G401 (cell line): ENCODE results near the gene RNF130. TPM values are rescaled to one million over a fixed set of nuclear protein-coding genes. Genes with fewer than 3 reads are reported as not detected.
"Not testable (repeated sequence)": the region's sequence is repeated elsewhere in the genome, so short reads cannot be mapped to it uniquely, and the experiment has no call there.

ENCODE experiments used
- DNase-seq: peaks from one replicate; pipeline ENCODE4 v3.0.0-alpha.2; 2015; ENCODE audit warnings: low spot score
- in situ Hi-C: cut with HindIII; loops from 2 replicates; pipeline ENCODE4 v1.10.0; 2016; ENCODE audit warnings: low sequenced_read_pairs, mixed read lengths
- total RNA-seq: library from RNA; depleted of rRNA; stranded (reverse); fragments of >200 nt; shearing (Covaris generic); gene quantifications from 2 replicates; pipeline ENCODE4 v1.2.3, GENCODE V29; 2014

RNF130 gene
- total RNA-seq, 1 experiment from 2014 or later: 54.9 TPM

DNA sequence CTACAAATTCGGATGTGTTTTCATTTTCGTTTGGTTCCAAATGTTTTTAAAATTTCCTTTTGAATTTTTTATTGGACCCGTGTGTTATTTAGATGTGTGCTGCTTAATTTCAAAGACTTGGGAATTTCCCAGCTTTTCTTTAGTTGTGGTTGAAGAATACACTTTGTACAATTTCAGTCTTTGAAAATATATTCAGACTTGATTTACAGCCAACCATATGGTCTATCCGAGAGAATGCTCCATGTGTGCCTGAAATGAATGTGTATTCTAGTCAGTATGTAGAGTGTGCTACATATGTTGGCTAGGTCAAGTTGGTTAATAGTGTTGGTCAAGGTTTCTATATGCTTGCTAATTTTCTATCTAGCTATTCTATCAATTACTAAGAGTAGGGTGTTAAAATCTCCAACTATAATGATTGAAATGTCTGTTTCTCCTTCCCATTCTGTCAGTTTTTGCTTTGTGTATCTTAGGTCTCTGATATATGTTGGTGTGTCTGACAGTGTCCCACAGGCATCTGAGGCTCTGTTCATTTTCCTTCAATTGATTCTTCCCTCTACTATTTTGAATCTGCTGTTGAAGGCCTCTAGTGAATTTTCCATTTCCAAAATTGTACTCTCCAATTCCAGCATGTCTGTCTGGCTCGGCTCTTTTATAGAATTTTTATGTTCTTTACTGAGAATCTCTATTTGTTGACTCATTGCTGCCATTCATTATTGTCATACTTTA is 36.2 kb downstream of the RNF130 start:
- in situ Hi-C loops: no loop called here
- DNase-seq: no peak

DNA sequence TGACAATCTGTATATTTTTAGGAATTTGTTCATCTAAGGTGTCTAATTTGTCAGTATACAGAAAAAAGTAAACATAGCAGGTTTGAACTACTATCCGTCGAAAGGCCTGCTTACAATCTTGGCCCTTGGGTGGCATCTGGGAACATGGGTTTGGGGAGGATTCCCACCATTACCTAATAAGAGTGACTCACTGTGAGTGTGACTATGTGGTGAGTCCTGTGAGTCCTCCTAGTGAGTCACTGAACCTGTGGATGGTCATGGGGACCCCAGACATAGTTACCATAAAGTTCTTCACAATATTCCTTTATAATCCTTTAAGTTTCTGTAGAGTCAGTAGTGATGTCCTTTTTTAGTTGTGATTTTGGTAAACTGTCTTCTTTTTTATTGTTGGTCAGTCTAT is 37.0 kb downstream of the RNF130 start:
- in situ Hi-C loops: no loop called here
- DNase-seq: no peak

DNA sequence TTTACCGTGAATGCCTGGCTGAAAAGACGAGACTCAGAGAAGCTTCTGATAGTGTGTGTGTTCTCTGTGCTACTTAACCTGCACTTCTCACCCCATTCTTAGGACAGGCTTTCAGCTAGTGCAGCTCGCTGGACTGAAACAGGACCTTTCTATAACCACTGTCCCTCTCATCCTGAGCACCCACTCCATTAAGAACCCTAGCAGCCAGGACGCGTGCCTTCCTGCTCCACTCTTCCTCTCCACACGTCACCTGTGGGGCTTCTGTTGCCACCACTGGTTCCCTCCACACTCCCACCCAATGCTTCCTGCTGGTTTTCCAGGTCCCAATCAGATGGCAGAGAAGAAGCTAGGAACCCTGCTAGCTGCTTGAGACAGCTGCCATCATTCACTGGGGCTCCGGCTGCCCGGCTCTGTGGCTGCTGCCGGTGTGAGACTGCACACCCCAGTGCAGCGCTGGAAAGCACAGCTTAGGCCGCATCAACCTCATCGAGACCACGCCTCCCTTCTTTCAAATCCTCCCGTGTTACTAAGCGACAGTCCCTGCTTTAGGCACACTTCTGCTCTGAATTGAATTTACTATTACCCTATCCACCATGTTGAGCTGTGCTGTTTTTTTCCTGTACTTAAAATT is 44.0 kb downstream of the RNF130 start:
- DNase-seq: peak; percentile 61
- in situ Hi-C loops: no loop called here

DNA sequence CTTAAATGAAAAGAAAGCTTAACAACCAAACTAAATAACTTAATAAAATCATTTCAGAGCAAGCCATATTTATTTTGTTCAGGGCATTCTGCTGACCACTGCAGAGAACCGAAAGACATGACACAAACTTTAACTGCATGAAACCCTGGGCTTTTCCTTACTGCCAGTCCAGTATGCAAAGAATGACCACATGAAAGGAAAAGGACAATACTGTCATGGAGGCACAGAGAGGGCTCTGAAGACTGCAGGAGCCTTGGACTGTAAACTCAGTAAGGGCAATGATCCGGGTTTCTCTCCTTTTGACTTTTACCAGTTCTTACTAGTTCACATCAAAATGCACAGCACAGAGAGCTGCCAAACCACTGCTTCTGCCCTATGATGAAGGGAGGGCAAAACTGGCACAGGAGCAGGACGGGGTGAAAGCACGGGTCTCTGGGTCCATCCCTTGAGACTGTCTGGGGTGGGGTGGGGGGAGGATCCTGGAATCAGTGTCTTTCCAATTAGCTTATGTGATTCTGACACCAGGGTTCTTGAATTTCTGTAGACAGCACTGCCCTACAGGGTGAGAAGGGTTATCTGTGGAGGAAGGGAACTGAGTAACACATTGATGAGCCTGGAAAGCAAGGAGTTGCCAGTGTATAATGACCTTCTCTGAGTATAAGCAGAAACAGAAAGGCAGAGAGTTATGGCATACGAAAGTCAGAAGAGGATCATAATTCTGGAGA is 44.7 kb downstream of the RNF130 start:
- no peak for DNase-seq
- in situ Hi-C loops: no loop called here

DNA sequence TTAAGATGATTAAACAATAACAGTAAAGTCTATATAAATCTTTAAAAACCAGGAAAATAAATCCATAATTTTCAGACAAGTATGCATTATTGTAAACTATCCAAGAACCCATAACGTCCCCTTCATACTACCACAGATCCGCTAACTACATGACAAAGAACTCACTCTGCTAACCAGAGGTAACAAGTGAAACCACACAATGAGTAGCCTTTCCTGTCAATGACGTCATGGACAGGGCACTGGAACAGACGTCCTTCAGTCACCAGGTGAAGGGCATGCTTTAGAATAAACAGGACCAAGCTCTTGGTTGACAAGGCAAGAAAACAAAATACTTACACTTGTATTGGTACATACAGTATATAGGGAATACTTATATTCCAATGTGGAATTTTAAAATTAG is 45.2 kb downstream of the RNF130 start:
- in situ Hi-C loops: no loop called here
- DNase-seq: peak; percentile 63

DNA sequence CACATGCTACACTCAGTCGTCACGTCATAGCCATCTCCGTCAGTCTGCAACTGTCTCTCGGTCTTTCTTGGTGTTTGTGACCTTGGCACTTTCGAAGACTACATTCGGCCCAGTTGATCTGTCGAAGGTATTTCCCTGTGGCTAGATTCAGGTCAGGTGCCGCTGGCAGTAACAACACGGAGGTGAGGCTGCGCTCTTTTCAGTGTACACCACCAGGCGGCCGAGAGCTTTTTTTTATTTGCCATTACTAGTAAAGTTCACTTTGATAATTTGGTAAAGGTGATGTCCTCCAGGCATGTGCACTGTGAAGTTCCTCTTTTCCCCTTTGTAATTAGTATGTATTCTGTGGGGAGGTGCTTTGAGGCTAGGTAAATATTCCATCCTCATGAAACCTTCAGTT is 49.7 kb downstream of the RNF130 start:
- DNase-seq: no peak
- in situ Hi-C loops: no loop called here

DNA sequence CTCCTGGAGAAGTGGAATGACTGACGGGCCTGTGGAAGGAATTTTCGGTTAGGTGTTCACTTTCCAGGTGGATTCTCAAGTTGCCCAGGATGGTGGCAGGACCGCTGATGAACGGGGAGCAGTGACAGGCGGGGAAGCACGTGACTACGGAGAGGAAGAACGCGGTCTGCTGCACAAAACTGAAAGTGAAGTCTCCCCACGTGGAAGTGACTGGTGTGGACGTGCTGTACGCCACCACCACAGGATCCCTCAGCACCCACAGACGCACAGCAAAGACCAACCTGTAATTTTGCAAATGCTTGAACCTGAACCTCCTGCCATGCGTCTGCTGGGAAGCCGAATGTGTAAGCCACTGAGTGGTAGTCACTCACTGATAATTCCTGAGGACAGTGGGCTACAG is 51.4 kb downstream of the RNF130 start:
- in situ Hi-C loops: no loop called here
- DNase-seq: no peak

DNA sequence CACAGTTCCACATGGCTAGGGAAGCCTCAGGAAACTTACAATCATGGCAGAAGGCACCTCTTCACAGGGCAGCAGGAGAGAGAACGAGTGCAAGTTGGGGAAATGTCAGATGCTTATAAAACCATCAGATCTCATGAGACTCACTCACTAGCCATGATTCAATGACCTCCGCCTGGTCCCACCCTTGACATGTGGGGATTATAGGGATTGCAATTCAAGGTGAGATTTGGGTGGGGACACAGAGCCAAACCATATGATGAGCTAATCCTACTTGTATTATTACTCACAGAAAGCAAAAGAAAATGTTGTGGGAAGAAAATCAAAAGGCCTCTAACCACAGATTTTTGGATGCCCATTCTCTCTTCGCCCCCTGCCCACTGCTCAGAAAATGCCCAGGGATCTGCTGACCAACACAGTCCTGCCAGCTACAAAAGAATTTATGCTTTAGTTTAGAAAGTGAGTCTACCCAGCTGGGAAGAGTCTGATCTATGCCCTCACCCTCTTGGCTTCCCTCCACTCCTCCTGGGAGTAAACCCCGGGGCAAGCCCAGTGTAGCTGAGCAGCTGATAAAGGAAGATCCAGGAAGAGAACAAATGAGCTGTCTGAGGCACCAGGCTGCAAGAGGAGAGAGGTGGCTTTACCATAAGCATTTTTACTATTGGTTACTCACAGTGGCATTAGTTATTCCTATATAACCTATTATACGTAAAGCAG is 53.1 kb downstream of the RNF130 start:
- DNase-seq: no peak
- in situ Hi-C loops: no loop called here

DNA sequence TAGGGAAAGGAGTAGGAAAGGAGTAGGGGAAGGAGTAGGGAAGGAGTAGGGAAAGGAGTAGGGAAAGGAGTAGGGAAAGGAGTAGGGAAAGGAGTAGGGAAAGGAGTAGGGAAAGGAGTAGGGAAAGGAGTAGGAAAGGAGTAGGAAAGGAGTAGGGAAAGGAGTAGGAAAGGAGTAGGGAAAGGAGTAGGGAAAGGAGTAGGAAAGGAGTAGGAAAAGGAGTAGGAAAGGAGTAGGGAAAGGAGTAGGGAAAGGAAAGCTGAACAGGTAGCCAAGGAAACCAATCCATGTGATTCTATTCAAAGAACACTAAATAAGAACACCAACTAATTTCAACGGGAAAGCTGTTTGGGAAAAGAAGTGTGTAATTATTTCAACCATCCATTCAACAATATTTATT is 56.0 kb downstream of the RNF130 start:
- DNase-seq, in situ Hi-C loops: not testable (repeated sequence)

DNA sequence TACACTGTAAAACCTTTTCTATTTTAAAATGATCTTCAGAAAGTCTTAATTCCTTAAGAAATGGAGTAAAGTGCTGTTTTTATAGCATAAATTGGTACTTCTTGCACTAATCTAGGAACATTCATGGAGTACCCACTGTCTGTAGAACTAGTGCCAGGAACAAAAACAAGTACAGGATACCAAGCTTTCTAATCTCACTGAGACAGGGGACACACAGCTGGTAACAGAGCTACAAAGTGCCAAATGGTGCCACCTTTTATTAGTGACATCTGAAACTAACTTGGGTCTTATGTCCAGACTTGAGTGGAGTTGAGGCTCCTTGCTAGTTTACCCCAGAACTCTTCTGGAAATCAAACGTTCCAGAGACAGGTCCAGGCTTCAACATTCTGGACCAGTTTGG is 57.9 kb downstream of the RNF130 start:
- in situ Hi-C loops: no loop called here

DNA sequence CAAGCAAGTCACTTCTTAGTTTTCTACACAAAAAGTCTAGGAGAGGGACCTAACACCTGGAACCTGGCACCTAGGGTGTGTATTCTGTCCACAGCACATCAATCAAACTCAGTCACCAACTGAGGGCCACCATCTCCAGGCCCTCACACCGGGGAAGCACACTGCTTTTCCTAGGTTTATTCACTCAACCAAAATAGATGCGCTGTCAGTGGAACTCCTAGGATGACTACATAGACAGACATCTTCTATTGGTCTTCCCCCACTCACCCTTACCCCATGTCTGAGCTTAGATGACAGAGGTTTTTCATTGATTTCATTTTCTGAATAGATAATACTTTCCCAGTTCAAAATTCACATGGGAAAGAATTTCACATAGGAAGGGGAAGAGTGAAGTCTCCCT is 59.2 kb downstream of the RNF130 start:
- in situ Hi-C loops: no loop called here
- no peak for DNase-seq

More for the DNA sequence above, 57.9 kb downstream of the RNF130 start:
- no peak for DNase-seq

DNA sequence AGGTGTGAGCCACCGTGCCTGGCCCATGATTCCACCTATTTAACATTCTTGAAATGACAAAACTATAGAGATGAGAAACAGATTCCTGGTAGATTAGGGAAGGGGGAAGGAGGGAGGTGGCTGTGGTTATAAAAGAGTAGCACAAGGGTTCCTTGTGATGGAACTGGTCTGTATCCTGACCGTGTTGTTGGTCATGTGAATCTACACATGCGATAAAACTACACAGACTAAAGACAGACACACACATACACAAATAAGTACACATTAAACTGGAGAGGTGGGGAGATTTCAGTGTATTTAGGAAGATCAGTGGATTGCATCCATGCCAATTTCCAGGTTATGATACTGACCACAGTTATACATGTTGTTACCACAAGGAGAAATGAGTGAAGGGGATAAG is 60.9 kb downstream of the RNF130 start:
- in situ Hi-C loops: no loop called here
- DNase-seq: no peak

DNA sequence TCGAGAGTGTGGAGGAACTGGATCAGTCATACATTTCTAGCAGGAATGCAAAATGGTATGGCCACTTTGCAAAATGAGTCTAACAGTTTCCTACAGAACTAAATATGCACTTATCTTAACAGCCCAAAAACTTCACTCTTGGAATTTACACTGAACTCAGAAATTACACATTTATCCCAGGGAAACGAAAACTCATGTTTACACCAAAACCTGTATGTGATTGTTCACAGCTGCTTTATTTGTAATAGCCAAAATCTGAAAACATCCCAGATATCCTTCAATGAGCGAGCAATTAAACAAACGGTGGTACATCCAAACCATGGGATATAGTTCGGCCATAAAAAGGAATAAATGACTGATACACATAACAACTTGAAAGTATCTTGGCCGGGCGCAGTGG is 62.0 kb downstream of the RNF130 start:
- DNase-seq: no peak
- in situ Hi-C loops: no loop called here

DNA sequence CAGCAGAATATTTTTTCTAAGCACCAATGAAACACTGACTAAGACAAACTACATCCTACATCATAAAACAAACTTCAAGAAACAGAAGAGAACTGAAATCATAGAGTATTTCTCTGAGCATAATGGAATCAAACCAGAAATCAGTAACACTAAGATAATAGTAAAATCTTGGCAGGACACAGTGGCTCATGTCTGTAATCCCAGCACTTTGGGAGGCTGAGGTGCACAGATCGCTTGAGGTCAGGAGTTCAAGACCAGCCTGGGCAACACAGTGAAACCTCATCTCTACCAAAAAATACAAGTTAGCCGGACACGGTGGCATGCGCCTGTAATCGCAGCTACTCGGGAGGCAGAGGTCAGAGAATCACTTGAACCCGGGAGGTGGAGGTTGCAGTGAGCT is 63.1 kb downstream of the RNF130 start:
- in situ Hi-C loops: no loop called here
- DNase-seq: no peak

DNA sequence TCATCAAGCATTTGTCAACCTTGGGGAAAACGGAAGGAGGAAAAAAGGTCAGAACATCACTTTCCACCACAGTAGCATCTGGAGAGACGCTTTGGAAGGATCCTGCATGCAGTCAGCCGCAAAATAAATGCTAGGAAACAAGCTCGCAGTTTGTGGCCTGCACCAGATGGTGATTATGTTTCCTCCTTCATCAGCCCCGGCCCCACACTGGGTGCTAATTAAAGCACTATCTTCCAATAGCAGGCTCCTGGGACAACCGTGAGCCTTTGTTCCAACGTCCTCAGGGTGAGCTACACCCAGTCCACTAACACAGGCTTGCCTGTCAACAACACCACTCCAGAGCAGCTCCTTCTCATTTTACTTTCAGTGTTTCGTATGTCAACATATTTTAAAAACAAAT is 64.0 kb downstream of the RNF130 start:
- in situ Hi-C loops: no loop called here
- DNase-seq: peak; percentile 96

DNA sequence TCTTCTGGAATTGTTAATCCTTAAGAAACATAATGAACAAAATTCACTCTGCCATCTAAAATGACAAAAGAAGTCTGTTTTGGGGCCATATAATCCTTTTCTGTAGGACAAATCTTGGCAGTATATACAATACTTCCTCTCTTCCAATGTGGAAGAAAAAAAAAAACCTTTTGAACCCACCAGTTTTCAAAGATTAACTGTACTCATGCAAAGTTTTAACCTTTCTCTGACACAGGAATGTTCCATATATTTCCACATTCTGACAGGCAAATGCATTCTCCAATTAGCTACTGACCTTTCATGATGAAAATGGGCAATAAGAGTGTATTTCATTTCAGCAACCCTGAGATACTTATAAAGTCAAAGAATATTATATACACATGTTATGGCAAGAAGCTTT is 65.4 kb downstream of the RNF130 start:
- in situ Hi-C loops: no loop called here
- no peak for DNase-seq

DNA sequence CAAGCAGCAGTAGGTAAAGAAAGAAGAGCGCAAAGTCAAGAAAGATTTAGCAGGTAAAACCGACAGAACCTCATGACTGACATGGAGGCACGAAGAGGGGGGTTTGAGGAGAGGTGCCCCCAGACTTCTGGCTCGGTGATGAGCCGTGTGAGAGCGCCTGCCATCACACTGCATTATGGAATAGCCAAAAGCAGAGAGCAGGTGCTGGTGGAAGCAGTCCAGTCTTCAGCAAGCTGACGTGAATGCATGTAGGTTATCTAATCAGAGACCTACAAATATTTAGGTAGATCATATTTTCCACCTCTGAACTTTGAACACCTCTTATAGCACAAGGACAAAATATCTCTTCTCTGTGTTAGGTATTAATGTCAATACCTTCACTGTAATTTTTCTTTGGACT is 68.4 kb downstream of the RNF130 start:
- peak; percentile 70 for DNase-seq
- in situ Hi-C loops: no loop called here

DNA sequence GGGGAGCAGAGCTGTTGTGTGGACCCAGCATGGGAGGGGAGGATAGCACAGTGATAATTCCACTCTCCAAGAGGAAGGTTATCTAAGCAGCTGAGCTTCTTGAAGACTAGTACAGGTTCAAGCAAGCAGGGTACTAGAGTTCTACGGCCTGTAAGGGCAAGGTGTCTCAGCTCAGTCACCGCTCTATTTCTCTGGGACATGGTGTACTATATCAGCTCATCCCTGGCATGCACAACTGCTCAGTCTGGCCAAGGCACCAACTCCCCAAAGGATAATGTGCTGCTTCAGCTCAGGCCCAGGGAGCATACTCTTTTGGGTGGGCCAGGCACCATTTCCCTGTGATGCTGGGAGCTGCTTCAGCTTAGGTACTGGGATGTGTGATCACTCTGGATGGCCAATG is 69.8 kb downstream of the RNF130 start:
- in situ Hi-C loops: no loop called here
- no peak for DNase-seq

DNA sequence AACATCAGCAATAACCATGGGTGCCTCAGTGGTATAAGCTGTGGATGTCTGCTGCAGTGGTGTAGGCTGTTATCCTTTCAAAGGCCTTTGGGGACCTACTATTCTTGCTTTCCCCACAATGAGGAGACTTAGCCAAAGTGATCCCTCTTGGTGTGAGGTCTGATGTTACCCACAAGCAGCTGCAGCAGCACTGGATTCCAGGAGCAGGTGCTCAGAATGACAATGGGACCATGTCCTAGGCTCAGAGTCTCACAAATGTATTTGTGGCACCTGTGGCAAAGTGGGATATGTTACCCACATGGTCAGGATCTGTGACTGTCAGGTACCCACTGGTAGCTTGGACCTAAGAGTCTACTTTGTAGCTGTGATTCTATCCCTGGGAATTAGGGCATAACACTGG is 70.4 kb downstream of the RNF130 start:
- in situ Hi-C loops: no loop called here
- no peak for DNase-seq

DNA sequence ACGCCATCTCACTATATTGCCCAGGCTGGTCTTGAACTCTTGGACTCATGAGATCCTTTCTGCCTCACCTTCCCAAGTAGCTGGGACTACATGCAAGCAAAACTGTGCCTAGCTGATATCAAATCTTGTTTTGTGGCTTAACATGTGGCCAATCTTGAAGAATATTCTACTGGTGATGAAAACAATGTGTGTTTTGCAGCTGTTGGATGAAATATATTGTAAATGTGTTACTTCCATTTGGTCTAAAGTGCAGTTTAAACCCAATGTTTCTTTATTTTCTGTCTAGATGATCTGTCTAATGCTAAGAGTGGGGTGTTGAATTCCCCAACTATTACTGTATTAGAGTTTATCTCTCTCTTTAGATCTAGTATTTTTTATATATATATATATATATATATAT is 73.1 kb downstream of the RNF130 start:
- in situ Hi-C loops: no loop called here

More for the DNA sequence above, 73.1 kb downstream of the RNF130 start:
- no peak for DNase-seq
